Measurements from ENCODE around the gene MAP4K4. TPM values are rescaled to one million over a fixed set of nuclear protein-coding genes. Genes with fewer than 3 reads are reported as not detected.

Gene MAP4K4
- total RNA-seq, 2 experiments from 2014 or later: 67.2 to 181 TPM

- no peaks in the 10 kb centered on the region for H4K20me1 ChIP-seq (ENCODE audit: insufficient read depth, low read length)
- no peak for DNase-seq (ENCODE audit: low spot score)
- H3K4me2 ChIP-seq (ENCODE audit: low read length): no peak overlapping the region
- no peaks in the 10 kb centered on the region for H3K9me3 ChIP-seq (ENCODE audit: low read length)
- no peaks in the 10 kb centered on the region for H3K9me2 ChIP-seq (ENCODE audit: insufficient read depth, low read length)
- ChIA-PET CTCF (ENCODE audit: unreplicated experiment) (no interaction called here), POLR2A (no interaction called here)
- H3K4me3 ChIP-seq (ENCODE audit: low read depth, low read length, poor library complexity, severe bottlenecking): no peak overlapping the region
- BruUV-seq (replicated peaks): no TSS peak
- peaks cover 92% of the 10 kb centered on the region for H3K36me3 ChIP-seq (ENCODE audit: insufficient read depth, low read length)
- no peaks in the 10 kb centered on the region for H3K4me1 ChIP-seq (ENCODE audit: insufficient read depth, low read length, poor library complexity, severe bottlenecking)
- H3K27ac ChIP-seq (ENCODE audit: low read depth, low read length, poor library complexity, severe bottlenecking): no peak overlapping the region
- TF ChIP-seq EZH2phosphoT487 (IDR thresholded peaks at IDR 0.05; ENCODE audit: borderline replicate concordance, low read depth, low read length) (no peak), CTCF (conservative IDR thresholded peaks at IDR 0.05; ENCODE audit: low read length) (no peak)
- H2AFZ ChIP-seq (ENCODE audit: low read length): no peak overlapping the region
- intact Hi-C loops (cut with micrococcal nuclease; ENCODE audit: unreplicated experiment): no loop called here
- H3K79me2 ChIP-seq (ENCODE audit: insufficient read depth, low read depth, low read length): no peaks in the 10 kb centered on the region
Observed at GRCh38 chr2:101887328-101887727, 189.8 kb downstream of the MAP4K4 start.

DNA sequence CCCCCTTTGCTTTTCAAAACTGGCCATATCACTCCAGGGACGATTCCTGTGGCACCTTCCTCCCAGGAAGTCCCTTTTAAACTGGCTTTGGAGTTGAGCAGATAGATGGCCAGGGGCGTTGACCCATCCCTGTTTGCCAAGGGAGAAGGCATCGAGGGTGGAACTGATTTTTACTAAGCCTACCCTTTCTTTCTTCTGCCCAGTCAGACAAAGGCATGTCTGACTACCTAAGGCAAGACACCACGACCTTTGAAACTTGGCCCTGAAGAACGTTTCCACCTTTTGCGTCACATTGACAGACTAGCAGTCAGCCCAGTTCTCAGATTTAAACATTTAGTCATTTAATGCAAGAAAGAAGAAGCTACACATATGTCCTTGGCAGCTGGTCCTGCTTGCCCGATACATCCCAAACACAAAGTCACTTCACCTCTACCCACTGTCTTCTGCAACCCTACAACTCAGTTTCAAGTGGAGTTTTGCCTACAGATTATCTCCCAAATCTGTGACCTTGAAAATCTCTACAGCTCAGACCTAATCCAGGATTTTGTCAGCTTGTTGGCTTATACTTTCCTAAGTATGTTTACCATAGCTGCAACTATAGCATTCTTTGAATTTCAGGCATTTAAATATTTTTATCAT, 192.1 kb downstream of the MAP4K4 start:
- H3K36me3 ChIP-seq (ENCODE audit: insufficient read depth, low read length): peaks cover 87% of the 10 kb centered on the region
- no peak overlapping the region for H2AFZ ChIP-seq (ENCODE audit: low read length)
- H3K27ac ChIP-seq (ENCODE audit: low read depth, low read length, poor library complexity, severe bottlenecking): no peak overlapping the region
- no peak for DNase-seq (ENCODE audit: low spot score)
- no peaks in the 10 kb centered on the region for H3K79me2 ChIP-seq (ENCODE audit: insufficient read depth, low read depth, low read length)
- no peak overlapping the region for H3K4me3 ChIP-seq (ENCODE audit: low read depth, low read length, poor library complexity, severe bottlenecking)
- no peak for TF ChIP-seq EZH2phosphoT487 (IDR thresholded peaks at IDR 0.05; ENCODE audit: borderline replicate concordance, low read depth, low read length)
- TF ChIP-seq CTCF (conservative IDR thresholded peaks at IDR 0.05; ENCODE audit: low read length): no peak
- H3K9me2 ChIP-seq (ENCODE audit: insufficient read depth, low read length): no peaks in the 10 kb centered on the region
- H3K4me2 ChIP-seq (ENCODE audit: low read length): no peak overlapping the region
- no peaks in the 10 kb centered on the region for H3K9me3 ChIP-seq (ENCODE audit: low read length)
- H3K4me1 ChIP-seq (ENCODE audit: insufficient read depth, low read length, poor library complexity, severe bottlenecking): no peaks in the 10 kb centered on the region
- ChIA-PET CTCF (ENCODE audit: unreplicated experiment) (no interaction called here), POLR2A (no interaction called here)
- intact Hi-C loops (cut with micrococcal nuclease; ENCODE audit: unreplicated experiment): no loop called here
- no TSS peak for BruUV-seq (replicated peaks)
- H4K20me1 ChIP-seq (ENCODE audit: insufficient read depth, low read length): no peaks in the 10 kb centered on the region

- Histone ChIP-seq H3K36me3 (ENCODE audit: insufficient read depth, low read length) (peaks cover 61% of the 10 kb centered on the region), H3K4me2 (ENCODE audit: low read length) (no peak overlapping the region), H3K9me2 (ENCODE audit: insufficient read depth, low read length) (no peaks in the 10 kb centered on the region), H2AFZ (ENCODE audit: low read length) (no peak overlapping the region), H3K4me1 (ENCODE audit: insufficient read depth, low read length, poor library complexity, severe bottlenecking) (no peaks in the 10 kb centered on the region), H3K79me2 (ENCODE audit: insufficient read depth, low read depth, low read length) (no peaks in the 10 kb centered on the region), H3K9me3 (ENCODE audit: low read length) (no peaks in the 10 kb centered on the region), H3K27ac (ENCODE audit: low read depth, low read length, poor library complexity, severe bottlenecking) (no peak overlapping the region), H3K4me3 (ENCODE audit: low read depth, low read length, poor library complexity, severe bottlenecking) (no peak overlapping the region), H4K20me1 (ENCODE audit: insufficient read depth, low read length) (no peaks in the 10 kb centered on the region)
- CTCF ChIA-PET (ENCODE audit: unreplicated experiment): no interaction called here
- intact Hi-C loops (cut with micrococcal nuclease; ENCODE audit: unreplicated experiment): no loop called here
- TF ChIP-seq EZH2phosphoT487 (IDR thresholded peaks at IDR 0.05; ENCODE audit: borderline replicate concordance, low read depth, low read length) (no peak), CTCF (conservative IDR thresholded peaks at IDR 0.05; ENCODE audit: low read length) (no peak)
- BruUV-seq (replicated peaks): no TSS peak
- DNase-seq (ENCODE audit: low spot score): no peak
- POLR2A ChIA-PET: no interaction called here
Observed at GRCh38 chr2:101892377-101892776, 194.9 kb downstream of the MAP4K4 start.
